WTC11 (cell line): ENCODE results near the gene RALY. TPM values are rescaled to one million over a fixed set of nuclear protein-coding genes. Genes with fewer than 3 reads are reported as not detected.

Experiments used
- ATAC-seq: fragments of 200-7000 bp; cut with Tn5 transposase; 2 replicates; pipeline ENCODE4 v1.10.0; 2021; ENCODE audit warnings: mild to moderate bottlenecking, moderate library complexity
- CTCF ChIA-PET: fragments of 300-600 bp; sonication (Branson Sonifier 250); formaldehyde crosslinking; loops from one replicate; lab custom pipeline; 2021; ENCODE audit warnings: antibody characterized with exemption; lab: Charles Lee
- POLR2A ChIA-PET: fragments of 350-600 bp; sonication (Branson Sonifier 250); formaldehyde crosslinking; loops from one replicate; lab custom pipeline; 2021; ENCODE audit warnings: antibody characterized with exemption; lab: Charles Lee
- DNase-seq: peaks from one replicate; pipeline ENCODE4 v3.0.0; 2021; ENCODE audit warnings: low spot score
- H3K27ac Mint-ChIP-seq: 2 replicates; pipeline ENCODE4 v1.8.0; 2021; ENCODE audit warnings: mixed read lengths
- H3K27me3 Mint-ChIP-seq: 2 replicates; pipeline ENCODE4 v1.8.0; 2021; ENCODE audit warnings: low read depth, mild to moderate bottlenecking, moderate library complexity, mixed read lengths
- H3K36me3 Mint-ChIP-seq: 2 replicates; pipeline ENCODE4 v1.8.0; 2021; ENCODE audit warnings: mixed read lengths
- H3K4me1 Mint-ChIP-seq: 2 replicates; pipeline ENCODE4 v1.8.0; 2022; ENCODE audit warnings: mixed read lengths
- H3K4me3 Mint-ChIP-seq: 2 replicates; pipeline ENCODE4 v1.8.0; 2021; ENCODE audit warnings: mild to moderate bottlenecking, moderate library complexity, mixed read lengths
- H3K9me3 Mint-ChIP-seq: 2 replicates; pipeline ENCODE4 v1.8.0; 2021; ENCODE audit warnings: mixed read lengths
- CBFB ChIP-seq: sonication (generic); formaldehyde crosslinking; IDR thresholded peaks from 2 replicates; pipeline ENCODE4 v1.8.1; 2022; ENCODE audit warnings: mild to moderate bottlenecking, low read depth, missing genetic modification reagents
- ETV6 ChIP-seq: sonication (generic); formaldehyde crosslinking; IDR thresholded peaks from 2 replicates; pipeline ENCODE4 v1.8.1; 2022; ENCODE audit warnings: mild to moderate bottlenecking, missing genetic modification reagents
- FOXJ3 ChIP-seq: sonication (generic); formaldehyde crosslinking; IDR thresholded peaks from 2 replicates; pipeline ENCODE4 v1.9.0; 2021; ENCODE audit warnings: missing genetic modification reagents, mild to moderate bottlenecking, borderline replicate concordance
- GRHL2 ChIP-seq: fragments of 250-450 bp; sonication (Bioruptor Pico); IDR thresholded peaks from 2 replicates; pipeline ENCODE4 v1.8.0; 2022; ENCODE audit warnings: mild to moderate bottlenecking, moderate library complexity; ENCODE audit not compliant: insufficient replicate concordance, severe bottlenecking
- GTF2I ChIP-seq: fragments of 250-450 bp; sonication (Bioruptor Pico); conservative IDR thresholded peaks from 2 replicates; pipeline ENCODE4 v1.4.0; 2021; ENCODE audit warnings: mild to moderate bottlenecking
- IRF2 ChIP-seq: sonication (generic); formaldehyde crosslinking; IDR thresholded peaks from 2 replicates; pipeline ENCODE4 v1.8.0; 2022; ENCODE audit warnings: low read depth, missing genetic modification reagents, borderline replicate concordance
- MXD4 ChIP-seq: fragments of 250-450 bp; sonication (Bioruptor Pico); IDR thresholded peaks from 2 replicates; pipeline ENCODE4 v1.8.0; 2021; ENCODE audit warnings: mild to moderate bottlenecking, moderate library complexity, borderline replicate concordance
- RORB ChIP-seq: fragments of 250-450 bp; sonication (Bioruptor Pico); IDR thresholded peaks from 2 replicates; pipeline ENCODE4 v1.9.0; 2021; ENCODE audit warnings: mild to moderate bottlenecking
- SP1 ChIP-seq: sonication (generic); formaldehyde crosslinking; conservative IDR thresholded peaks from 2 replicates; pipeline ENCODE4 v1.8.1; 2022; ENCODE audit warnings: missing genetic modification reagents
- TCF7 ChIP-seq: sonication (generic); formaldehyde crosslinking; IDR thresholded peaks from 2 replicates; pipeline ENCODE4 v1.8.0; 2022; ENCODE audit warnings: mild to moderate bottlenecking, low read depth, missing genetic modification reagents, moderate library complexity
- TEAD1 ChIP-seq: sonication (generic); formaldehyde crosslinking; IDR thresholded peaks from 2 replicates; pipeline ENCODE4 v1.8.0; 2022; ENCODE audit warnings: mild to moderate bottlenecking, missing genetic modification reagents
- ZBTB21 ChIP-seq: sonication (generic); formaldehyde crosslinking; IDR thresholded peaks from 2 replicates; pipeline ENCODE4 v1.8.1; 2023; ENCODE audit warnings: mild to moderate bottlenecking, missing genetic modification reagents, borderline replicate concordance
- ZNF416 ChIP-seq: fragments of 250-450 bp; sonication (Bioruptor Pico); IDR thresholded peaks from 2 replicates; pipeline ENCODE4 v1.9.0; 2021; ENCODE audit warnings: mild to moderate bottlenecking, inconsistent platforms
- ZNF671 ChIP-seq: fragments of 250-450 bp; sonication (Bioruptor Pico); IDR thresholded peaks from 2 replicates; pipeline ENCODE4 v1.8.0; 2021; ENCODE audit warnings: mild to moderate bottlenecking
- total RNA-seq: library from RNA; stranded (reverse); gene quantifications from 3 replicates; pipeline ENCODE4 v1.2.3, GENCODE V29; 2021
- TF ChIP-seq, protein P1 (sequence below): sonication (generic); formaldehyde crosslinking; IDR thresholded peaks from 2 replicates; pipeline ENCODE4 v1.8.1; 2022; ENCODE audit warnings: missing genetic modification reagents, borderline replicate concordance
- TF ChIP-seq, protein P2 (sequence below): sonication (generic); formaldehyde crosslinking; IDR thresholded peaks from 2 replicates; pipeline ENCODE4 v1.8.0; 2022; ENCODE audit warnings: mild to moderate bottlenecking, missing genetic modification reagents
- TF ChIP-seq, protein P3 (sequence below): sonication (generic); formaldehyde crosslinking; IDR thresholded peaks from 2 replicates; pipeline ENCODE4 v1.8.0; 2022; ENCODE audit warnings: missing genetic modification reagents
- TF ChIP-seq, protein P4 (sequence below): sonication (generic); formaldehyde crosslinking; IDR thresholded peaks from 2 replicates; pipeline ENCODE4 v1.8.0; 2022; ENCODE audit warnings: mild to moderate bottlenecking, missing genetic modification reagents
- TF ChIP-seq, protein P5 (sequence below): fragments of 250-450 bp; sonication (Bioruptor Pico); IDR thresholded peaks from 2 replicates; pipeline ENCODE4 v1.8.0; 2021; ENCODE audit warnings: mild to moderate bottlenecking
- TF ChIP-seq, protein P6 (sequence below): sonication (generic); formaldehyde crosslinking; IDR thresholded peaks from 2 replicates; pipeline ENCODE4 v1.8.1; 2022; ENCODE audit warnings: mild to moderate bottlenecking, missing genetic modification reagents, moderate library complexity, borderline replicate concordance
- TF ChIP-seq, protein P7 (sequence below): sonication (generic); formaldehyde crosslinking; IDR thresholded peaks from 2 replicates; pipeline ENCODE4 v1.8.1; 2022; ENCODE audit warnings: mild to moderate bottlenecking, moderate library complexity, missing genetic modification reagents
- TF ChIP-seq, protein P8 (sequence below): sonication (generic); formaldehyde crosslinking; IDR thresholded peaks from 2 replicates; pipeline ENCODE4 v1.8.0; 2023; ENCODE audit warnings: missing genetic modification reagents
- TF ChIP-seq, protein P9 (sequence below): sonication (generic); formaldehyde crosslinking; IDR thresholded peaks from 2 replicates; pipeline ENCODE4 v1.8.0; 2022; ENCODE audit warnings: mild to moderate bottlenecking, missing genetic modification reagents
- TF ChIP-seq, protein P10 (sequence below): sonication (generic); formaldehyde crosslinking; conservative IDR thresholded peaks from 2 replicates; pipeline ENCODE4 v1.8.1; 2022; ENCODE audit warnings: mild to moderate bottlenecking, missing genetic modification reagents

Gene RALY
- total RNA-seq, 1 experiment from 2014 or later: 164 TPM

DNA sequence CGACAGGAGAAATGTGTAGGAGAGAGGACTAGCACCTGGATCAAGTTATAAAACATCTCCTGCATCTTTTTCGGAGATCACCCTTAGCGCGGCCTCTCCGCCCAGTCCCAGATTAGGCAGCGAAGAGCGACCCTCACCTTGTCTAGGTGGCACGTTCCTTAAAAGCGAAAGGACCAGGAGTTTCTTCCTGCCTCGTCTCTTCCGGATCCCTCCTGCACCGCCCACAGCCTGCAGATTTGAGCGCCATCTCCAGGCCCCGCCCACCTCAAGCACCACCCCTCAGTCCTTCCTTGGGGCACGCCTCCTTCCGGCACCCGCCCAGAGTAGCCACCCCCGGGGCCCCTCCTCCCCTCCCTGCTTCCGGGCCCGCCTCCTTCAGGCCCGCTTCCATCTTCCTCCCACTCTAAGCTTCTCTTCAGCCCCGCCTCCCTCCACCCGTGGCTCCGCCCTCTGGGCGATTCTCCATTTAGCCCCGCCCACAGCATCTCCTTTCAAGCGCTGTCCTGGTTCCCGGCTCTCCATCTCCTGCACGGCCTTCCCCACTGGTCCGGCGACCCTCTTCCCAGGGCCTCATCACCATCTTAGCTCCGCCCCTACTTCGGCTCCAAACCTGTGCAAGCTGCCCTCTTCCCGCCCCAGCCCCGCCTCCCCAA is 662 bp upstream of the RALY start:
- ChIA-PET POLR2A (interaction anchor here (0.7 to 2.1 kb wide), 11 partner anchors 8 to 369 kb away, joined by 3 to 8 read pairs (median 4); partner anchors contain the start of genes CHMP4B and EIF2S2), CTCF (interaction anchor here (0.6 to 2.3 kb wide), 11 partner anchors 18 to 201 kb away, joined by 3 to 17 read pairs (median 6); partner anchors contain the start of gene EIF2S2)
- H3K9me3 Mint-ChIP-seq: no peaks in the 10 kb centered on the region
- DNase-seq (peak; percentile 100), ATAC-seq (peak; percentile 87)
- H3K27me3 Mint-ChIP-seq: no peaks in the 10 kb centered on the region
- peaks cover 34% of the 10 kb centered on the region for H3K4me1 Mint-ChIP-seq
- H3K27ac Mint-ChIP-seq: peak overlapping the region; percentile 98
- peaks cover 3% of the 10 kb centered on the region; the same call in 1 of the 2 replicates for H3K36me3 Mint-ChIP-seq
- peak overlapping the region; percentile 88 for H3K4me3 Mint-ChIP-seq
- TF ChIP-seq IRF2 (no peak), FOXJ3 (no peak), ZBTB21 (CRISPR knock-in tag) (no peak), ZNF671 (no peak), ZNF416 (no peak), RORB (CRISPR knock-in tag) (no peak), ETV6 (CRISPR knock-in tag) (peak; percentile 53; the same call in 1 of the 2 replicates), MXD4 (CRISPR knock-in tag) (no peak), TCF7 (CRISPR knock-in tag) (no peak), SP1 (CRISPR knock-in tag) (peak; percentile 71), GTF2I (no peak), GRHL2 (no peak), TEAD1 (peak; percentile 23; the same call in 1 of the 2 replicates), CBFB (CRISPR knock-in tag) (no peak)
- TF ChIP-seq, protein P1, sequence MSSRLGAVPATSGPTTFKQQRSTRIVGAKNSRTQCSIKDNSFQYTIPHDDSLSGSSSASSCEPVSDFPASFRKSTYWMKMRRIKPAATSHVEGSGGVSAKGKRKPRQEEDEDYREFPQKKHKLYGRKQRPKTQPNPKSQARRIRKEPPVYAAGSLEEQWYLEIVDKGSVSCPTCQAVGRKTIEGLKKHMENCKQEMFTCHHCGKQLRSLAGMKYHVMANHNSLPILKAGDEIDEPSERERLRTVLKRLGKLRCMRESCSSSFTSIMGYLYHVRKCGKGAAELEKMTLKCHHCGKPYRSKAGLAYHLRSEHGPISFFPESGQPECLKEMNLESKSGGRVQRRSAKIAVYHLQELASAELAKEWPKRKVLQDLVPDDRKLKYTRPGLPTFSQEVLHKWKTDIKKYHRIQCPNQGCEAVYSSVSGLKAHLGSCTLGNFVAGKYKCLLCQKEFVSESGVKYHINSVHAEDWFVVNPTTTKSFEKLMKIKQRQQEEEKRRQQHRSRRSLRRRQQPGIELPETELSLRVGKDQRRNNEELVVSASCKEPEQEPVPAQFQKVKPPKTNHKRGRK (CRISPR knock-in tag): no peak
- TF ChIP-seq, protein P2, sequence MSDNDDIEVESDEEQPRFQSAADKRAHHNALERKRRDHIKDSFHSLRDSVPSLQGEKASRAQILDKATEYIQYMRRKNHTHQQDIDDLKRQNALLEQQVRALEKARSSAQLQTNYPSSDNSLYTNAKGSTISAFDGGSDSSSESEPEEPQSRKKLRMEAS (CRISPR knock-in tag): peak; percentile 83
- TF ChIP-seq, protein P3, sequence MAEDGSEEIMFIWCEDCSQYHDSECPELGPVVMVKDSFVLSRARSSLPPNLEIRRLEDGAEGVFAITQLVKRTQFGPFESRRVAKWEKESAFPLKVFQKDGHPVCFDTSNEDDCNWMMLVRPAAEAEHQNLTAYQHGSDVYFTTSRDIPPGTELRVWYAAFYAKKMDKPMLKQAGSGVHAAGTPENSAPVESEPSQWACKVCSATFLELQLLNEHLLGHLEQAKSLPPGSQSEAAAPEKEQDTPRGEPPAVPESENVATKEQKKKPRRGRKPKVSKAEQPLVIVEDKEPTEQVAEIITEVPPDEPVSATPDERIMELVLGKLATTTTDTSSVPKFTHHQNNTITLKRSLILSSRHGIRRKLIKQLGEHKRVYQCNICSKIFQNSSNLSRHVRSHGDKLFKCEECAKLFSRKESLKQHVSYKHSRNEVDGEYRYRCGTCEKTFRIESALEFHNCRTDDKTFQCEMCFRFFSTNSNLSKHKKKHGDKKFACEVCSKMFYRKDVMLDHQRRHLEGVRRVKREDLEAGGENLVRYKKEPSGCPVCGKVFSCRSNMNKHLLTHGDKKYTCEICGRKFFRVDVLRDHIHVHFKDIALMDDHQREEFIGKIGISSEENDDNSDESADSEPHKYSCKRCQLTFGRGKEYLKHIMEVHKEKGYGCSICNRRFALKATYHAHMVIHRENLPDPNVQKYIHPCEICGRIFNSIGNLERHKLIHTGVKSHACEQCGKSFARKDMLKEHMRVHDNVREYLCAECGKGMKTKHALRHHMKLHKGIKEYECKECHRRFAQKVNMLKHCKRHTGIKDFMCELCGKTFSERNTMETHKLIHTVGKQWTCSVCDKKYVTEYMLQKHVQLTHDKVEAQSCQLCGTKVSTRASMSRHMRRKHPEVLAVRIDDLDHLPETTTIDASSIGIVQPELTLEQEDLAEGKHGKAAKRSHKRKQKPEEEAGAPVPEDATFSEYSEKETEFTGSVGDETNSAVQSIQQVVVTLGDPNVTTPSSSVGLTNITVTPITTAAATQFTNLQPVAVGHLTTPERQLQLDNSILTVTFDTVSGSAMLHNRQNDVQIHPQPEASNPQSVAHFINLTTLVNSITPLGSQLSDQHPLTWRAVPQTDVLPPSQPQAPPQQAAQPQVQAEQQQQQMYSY (CRISPR knock-in tag): no peak
- TF ChIP-seq, protein P4, sequence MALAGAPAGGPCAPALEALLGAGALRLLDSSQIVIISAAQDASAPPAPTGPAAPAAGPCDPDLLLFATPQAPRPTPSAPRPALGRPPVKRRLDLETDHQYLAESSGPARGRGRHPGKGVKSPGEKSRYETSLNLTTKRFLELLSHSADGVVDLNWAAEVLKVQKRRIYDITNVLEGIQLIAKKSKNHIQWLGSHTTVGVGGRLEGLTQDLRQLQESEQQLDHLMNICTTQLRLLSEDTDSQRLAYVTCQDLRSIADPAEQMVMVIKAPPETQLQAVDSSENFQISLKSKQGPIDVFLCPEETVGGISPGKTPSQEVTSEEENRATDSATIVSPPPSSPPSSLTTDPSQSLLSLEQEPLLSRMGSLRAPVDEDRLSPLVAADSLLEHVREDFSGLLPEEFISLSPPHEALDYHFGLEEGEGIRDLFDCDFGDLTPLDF (CRISPR knock-in tag): no peak
- TF ChIP-seq, protein P5, sequence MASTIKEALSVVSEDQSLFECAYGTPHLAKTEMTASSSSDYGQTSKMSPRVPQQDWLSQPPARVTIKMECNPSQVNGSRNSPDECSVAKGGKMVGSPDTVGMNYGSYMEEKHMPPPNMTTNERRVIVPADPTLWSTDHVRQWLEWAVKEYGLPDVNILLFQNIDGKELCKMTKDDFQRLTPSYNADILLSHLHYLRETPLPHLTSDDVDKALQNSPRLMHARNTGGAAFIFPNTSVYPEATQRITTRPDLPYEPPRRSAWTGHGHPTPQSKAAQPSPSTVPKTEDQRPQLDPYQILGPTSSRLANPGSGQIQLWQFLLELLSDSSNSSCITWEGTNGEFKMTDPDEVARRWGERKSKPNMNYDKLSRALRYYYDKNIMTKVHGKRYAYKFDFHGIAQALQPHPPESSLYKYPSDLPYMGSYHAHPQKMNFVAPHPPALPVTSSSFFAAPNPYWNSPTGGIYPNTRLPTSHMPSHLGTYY (CRISPR knock-in tag): no peak
- TF ChIP-seq, protein P6, sequence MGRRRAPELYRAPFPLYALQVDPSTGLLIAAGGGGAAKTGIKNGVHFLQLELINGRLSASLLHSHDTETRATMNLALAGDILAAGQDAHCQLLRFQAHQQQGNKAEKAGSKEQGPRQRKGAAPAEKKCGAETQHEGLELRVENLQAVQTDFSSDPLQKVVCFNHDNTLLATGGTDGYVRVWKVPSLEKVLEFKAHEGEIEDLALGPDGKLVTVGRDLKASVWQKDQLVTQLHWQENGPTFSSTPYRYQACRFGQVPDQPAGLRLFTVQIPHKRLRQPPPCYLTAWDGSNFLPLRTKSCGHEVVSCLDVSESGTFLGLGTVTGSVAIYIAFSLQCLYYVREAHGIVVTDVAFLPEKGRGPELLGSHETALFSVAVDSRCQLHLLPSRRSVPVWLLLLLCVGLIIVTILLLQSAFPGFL (CRISPR knock-in tag): no peak
- TF ChIP-seq, protein P7, sequence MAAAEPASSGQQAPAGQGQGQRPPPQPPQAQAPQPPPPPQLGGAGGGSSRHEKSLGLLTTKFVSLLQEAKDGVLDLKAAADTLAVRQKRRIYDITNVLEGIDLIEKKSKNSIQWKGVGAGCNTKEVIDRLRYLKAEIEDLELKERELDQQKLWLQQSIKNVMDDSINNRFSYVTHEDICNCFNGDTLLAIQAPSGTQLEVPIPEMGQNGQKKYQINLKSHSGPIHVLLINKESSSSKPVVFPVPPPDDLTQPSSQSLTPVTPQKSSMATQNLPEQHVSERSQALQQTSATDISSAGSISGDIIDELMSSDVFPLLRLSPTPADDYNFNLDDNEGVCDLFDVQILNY (CRISPR knock-in tag): no peak
- TF ChIP-seq, protein P8, sequence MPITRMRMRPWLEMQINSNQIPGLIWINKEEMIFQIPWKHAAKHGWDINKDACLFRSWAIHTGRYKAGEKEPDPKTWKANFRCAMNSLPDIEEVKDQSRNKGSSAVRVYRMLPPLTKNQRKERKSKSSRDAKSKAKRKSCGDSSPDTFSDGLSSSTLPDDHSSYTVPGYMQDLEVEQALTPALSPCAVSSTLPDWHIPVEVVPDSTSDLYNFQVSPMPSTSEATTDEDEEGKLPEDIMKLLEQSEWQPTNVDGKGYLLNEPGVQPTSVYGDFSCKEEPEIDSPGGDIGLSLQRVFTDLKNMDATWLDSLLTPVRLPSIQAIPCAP (CRISPR knock-in tag): no peak
- TF ChIP-seq, protein P9, sequence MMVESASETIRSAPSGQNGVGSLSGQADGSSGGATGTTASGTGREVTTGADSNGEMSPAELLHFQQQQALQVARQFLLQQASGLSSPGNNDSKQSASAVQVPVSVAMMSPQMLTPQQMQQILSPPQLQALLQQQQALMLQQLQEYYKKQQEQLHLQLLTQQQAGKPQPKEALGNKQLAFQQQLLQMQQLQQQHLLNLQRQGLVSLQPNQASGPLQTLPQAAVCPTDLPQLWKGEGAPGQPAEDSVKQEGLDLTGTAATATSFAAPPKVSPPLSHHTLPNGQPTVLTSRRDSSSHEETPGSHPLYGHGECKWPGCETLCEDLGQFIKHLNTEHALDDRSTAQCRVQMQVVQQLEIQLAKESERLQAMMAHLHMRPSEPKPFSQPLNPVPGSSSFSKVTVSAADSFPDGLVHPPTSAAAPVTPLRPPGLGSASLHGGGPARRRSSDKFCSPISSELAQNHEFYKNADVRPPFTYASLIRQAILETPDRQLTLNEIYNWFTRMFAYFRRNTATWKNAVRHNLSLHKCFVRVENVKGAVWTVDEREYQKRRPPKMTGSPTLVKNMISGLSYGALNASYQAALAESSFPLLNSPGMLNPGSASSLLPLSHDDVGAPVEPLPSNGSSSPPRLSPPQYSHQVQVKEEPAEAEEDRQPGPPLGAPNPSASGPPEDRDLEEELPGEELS (CRISPR knock-in tag): no peak
- TF ChIP-seq, protein P10, sequence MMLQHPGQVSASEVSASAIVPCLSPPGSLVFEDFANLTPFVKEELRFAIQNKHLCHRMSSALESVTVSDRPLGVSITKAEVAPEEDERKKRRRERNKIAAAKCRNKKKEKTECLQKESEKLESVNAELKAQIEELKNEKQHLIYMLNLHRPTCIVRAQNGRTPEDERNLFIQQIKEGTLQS (CRISPR knock-in tag): no peak
